Measurements from ENCODE around the gene TAP2.

- TF ChIP-seq TCF7 (IDR thresholded peaks at IDR 0.05; ENCODE audit: low read depth), result no peak
- TF ChIP-seq ZNF549 (CRISPR knock-in tag; IDR thresholded peaks at IDR 0.05), result no peak
- no peak for TF ChIP-seq CTCF (CRISPR knock-in tag; IDR thresholded peaks at IDR 0.05)
- no peak for TF ChIP-seq U2AF1 (optimal IDR thresholded peaks at IDR 0.05; ENCODE audit: low read depth, low read length)
- no peak for TF ChIP-seq ATF6 (CRISPR knock-in tag; conservative IDR thresholded peaks at IDR 0.05)
- no peak for TF ChIP-seq PBX3 (CRISPR knock-in tag; IDR thresholded peaks at IDR 0.05; ENCODE audit: borderline replicate concordance)
- TF ChIP-seq FOXJ3 (CRISPR knock-in tag; IDR thresholded peaks at IDR 0.05; ENCODE audit: borderline replicate concordance), result no peak
- TF ChIP-seq HNF4G (IDR thresholded peaks at IDR 0.05; ENCODE audit: borderline replicate concordance, low read depth, low read length), result no peak
- TF ChIP-seq HNF4G (CRISPR knock-in tag; IDR thresholded peaks at IDR 0.05; ENCODE audit: borderline replicate concordance, low read depth), result no peak
- no peak for TF ChIP-seq ZGPAT (CRISPR knock-in tag; IDR thresholded peaks at IDR 0.05)
- TF ChIP-seq ZHX1 (CRISPR knock-in tag; IDR thresholded peaks at IDR 0.05; ENCODE audit: low read depth), result no peak; the same call in 1 of the 2 replicates
- TF ChIP-seq NFIC (IDR thresholded peaks at IDR 0.05; ENCODE audit: low read length), result no peak
- TF ChIP-seq MYC (CRISPR knock-in tag; IDR thresholded peaks at IDR 0.05; ENCODE audit: borderline replicate concordance), result no peak
- TF ChIP-seq KDM6A (CRISPR knock-in tag; IDR thresholded peaks at IDR 0.05; ENCODE audit: low read depth), result no peak
- no peak for TF ChIP-seq MTA3 (CRISPR knock-in tag; IDR thresholded peaks at IDR 0.05)
Observed at GRCh38 chr6:32844839-32845383, 6.4 kb upstream of the TAP2 start.
